ENCODE results near the gene GABRG3. TPM values are rescaled to one million over a fixed set of nuclear protein-coding genes. Genes with fewer than 3 reads are reported as not detected.

The GABRG3 gene
- total and polyA plus RNA-seq, 2 of the 4 experiments (the other 2 are of a cell fraction): not detected

- no peak overlapping the region for H3K9ac ChIP-seq (ENCODE audit: low read depth, low read length)
- H2BK20ac ChIP-seq (ENCODE audit: low read depth, low read length): no peak overlapping the region
- no peaks in the 10 kb centered on the region for H3K27me3 ChIP-seq (ENCODE audit: control insufficient read depth, insufficient read depth, low read length)
- no peak overlapping the region for H2AFZ ChIP-seq (replicated peaks; ENCODE audit: low read length, poor library complexity)
- no peak overlapping the region for H3K4ac ChIP-seq (ENCODE audit: low read depth, low read length)
- no peak overlapping the region for H3K4me3 ChIP-seq (ENCODE audit: insufficient read depth, low read depth, low read length)
- H2BK15ac ChIP-seq (ENCODE audit: low read depth, low read length): no peak overlapping the region
- H4K5ac ChIP-seq (ENCODE audit: low read depth, low read length): no peak overlapping the region
- H3K23ac ChIP-seq (ENCODE audit: low read depth, low read length): no peak overlapping the region
- H3K14ac ChIP-seq (replicated peaks; ENCODE audit: low read depth, low read length): no peak overlapping the region
- H2AK9ac ChIP-seq (replicated peaks; ENCODE audit: low read depth, low read length, poor library complexity): no peak overlapping the region
- peaks cover 8% of the 10 kb centered on the region for H3K9me3 ChIP-seq (ENCODE audit: control insufficient read depth, insufficient read depth, low read length)
- no peak overlapping the region for H4K91ac ChIP-seq (ENCODE audit: insufficient read depth, low read depth, low read length)
- H3K56ac ChIP-seq (ENCODE audit: extremely low read depth, insufficient read depth, low read length): no peak overlapping the region
- intact Hi-C loops (cut with micrococcal nuclease) (no loop called here), in situ Hi-C loops (cut with MboI; ENCODE audit: low sequenced_read_pairs) (no loop called here), dilution Hi-C loops (cut with HindIII; ENCODE audit: low sequenced_read_pairs, unreplicated experiment) (no loop called here)
- H4K8ac ChIP-seq (ENCODE audit: low read depth in 2 of 2, low read length in 2 of 2): no peak overlapping the region
- no peak overlapping the region for H2BK5ac ChIP-seq (ENCODE audit: low read depth, low read length, poor library complexity, severe bottlenecking)
- no peak overlapping the region for H2BK120ac ChIP-seq (ENCODE audit: low read depth, low read length)
- DNase-seq: no peak
- no peak overlapping the region for H3K4me2 ChIP-seq (ENCODE audit: low read depth, low read length)
- no peaks in the 10 kb centered on the region for H3K36me3 ChIP-seq (ENCODE audit: control insufficient read depth, insufficient read depth, low read length)
- no peaks in the 10 kb centered on the region for H4K20me1 ChIP-seq (ENCODE audit: insufficient read depth, low read length)
- no peak for ATAC-seq (ENCODE audit: low read depth)
- no peaks in the 10 kb centered on the region for H3K79me1 ChIP-seq (ENCODE audit: low read depth in 1 of 2, low read length in 2 of 2)
- TF ChIP-seq SMC3 (IDR thresholded peaks at IDR 0.05; ENCODE audit: low read depth, low read length): no peak
- no TSS peak for BruUV-seq (replicated peaks)
- H2AK5ac ChIP-seq (ENCODE audit: low read depth, low read length): no peak overlapping the region
- H3K18ac ChIP-seq (ENCODE audit: low read depth, low read length): no peak overlapping the region
- H3K27ac ChIP-seq (ENCODE audit: insufficient read depth, low read length): no peak overlapping the region
- CTCF ChIA-PET: no interaction called here
- no peaks in the 10 kb centered on the region for H3K4me1 ChIP-seq (ENCODE audit: control insufficient read depth, insufficient read depth, low read length)
- WGBS, 2 experiments (ENCODE audit: extremely low coverage in 2 of 2, insufficient read length in 1 of 2): no CpG with 5 or more reads among the region's 5 CpGs
- no peaks in the 10 kb centered on the region for H3K9me1 ChIP-seq (ENCODE audit: insufficient read depth, low read length)
- POLR2A ChIA-PET (ENCODE audit: unreplicated experiment): no interaction called here
These were observed 477.3 kb downstream of the GABRG3 start for GRCh38 chr15:27448234-27448633.

Measured in IMR-90 (cell line).